ENCODE results near the gene LAMC3.
"Not testable (repeated sequence)": the region's sequence is repeated elsewhere in the genome, so short reads cannot be mapped to it uniquely, and the experiment has no call there.

Gene LAMC3

GRCh38 chr9:131090025-131090787 lies 81.2 kb downstream of the LAMC3 start:
- no peaks in the 10 kb centered on the region for H3K4me1 Mint-ChIP-seq (ENCODE audit: low read depth)
- peaks cover 16% of the 10 kb centered on the region for H3K27me3 Mint-ChIP-seq
- H3K36me3 Mint-ChIP-seq (ENCODE audit: low read depth): no peaks in the 10 kb centered on the region
- H3K9me3 Mint-ChIP-seq: no peaks in the 10 kb centered on the region
- no peak overlapping the region for H3K4me3 Mint-ChIP-seq
- H3K27ac Mint-ChIP-seq: no peak overlapping the region

- H3K9me3 Mint-ChIP-seq: no peaks in the 10 kb centered on the region
Observed at GRCh38 chr9:131091352-131091992, 82.5 kb downstream of the LAMC3 start.

GRCh38 chr9:131092030-131092429 lies 83.1 kb downstream of the LAMC3 start:
- peaks cover 27% of the 10 kb centered on the region for H3K27me3 Mint-ChIP-seq
- no peak overlapping the region for H3K27ac Mint-ChIP-seq
- H3K36me3 Mint-ChIP-seq (ENCODE audit: low read depth): no peaks in the 10 kb centered on the region
- peaks cover 4% of the 10 kb centered on the region for H3K4me1 Mint-ChIP-seq (ENCODE audit: low read depth)
- H3K9me3 Mint-ChIP-seq: no peaks in the 10 kb centered on the region
- no peak overlapping the region for H3K4me3 Mint-ChIP-seq

More at GRCh38 chr9:131091352-131091992, 82.5 kb downstream of the LAMC3 start:
- H3K4me3 Mint-ChIP-seq: no peak overlapping the region
- H3K4me1 Mint-ChIP-seq (ENCODE audit: low read depth): peaks cover 4% of the 10 kb centered on the region
- peaks cover 24% of the 10 kb centered on the region for H3K27me3 Mint-ChIP-seq
- no peak overlapping the region for H3K27ac Mint-ChIP-seq
- no peaks in the 10 kb centered on the region for H3K36me3 Mint-ChIP-seq (ENCODE audit: low read depth)

GRCh38 chr9:131092548-131093440 lies 83.8 kb downstream of the LAMC3 start:
- Mint-ChIP-seq H3K27ac (no peak overlapping the region), H3K4me1 (ENCODE audit: low read depth) (peaks cover 4% of the 10 kb centered on the region), H3K36me3 (ENCODE audit: low read depth) (no peaks in the 10 kb centered on the region), H3K4me3 (no peak overlapping the region), H3K9me3 (no peaks in the 10 kb centered on the region), H3K27me3 (peaks cover 33% of the 10 kb centered on the region)

- Mint-ChIP-seq H3K4me3 (no peak overlapping the region), H3K9me3 (no peaks in the 10 kb centered on the region), H3K27me3 (peaks cover 36% of the 10 kb centered on the region), H3K36me3 (ENCODE audit: low read depth) (no peaks in the 10 kb centered on the region), H3K27ac (no peak overlapping the region), H3K4me1 (ENCODE audit: low read depth) (peaks cover 4% of the 10 kb centered on the region)
Observed at GRCh38 chr9:131094015-131094414, 85.0 kb downstream of the LAMC3 start.

- Mint-ChIP-seq H3K36me3 (ENCODE audit: low read depth) (no peaks in the 10 kb centered on the region), H3K4me1 (ENCODE audit: low read depth) (peaks cover 4% of the 10 kb centered on the region), H3K27me3 (peaks cover 36% of the 10 kb centered on the region), H3K9me3 (no peaks in the 10 kb centered on the region), H3K4me3 (no peak overlapping the region), H3K27ac (no peak overlapping the region)
Observed at GRCh38 chr9:131094622-131095021, 85.6 kb downstream of the LAMC3 start.

- peaks cover 36% of the 10 kb centered on the region for H3K27me3 Mint-ChIP-seq
- no peaks in the 10 kb centered on the region for H3K9me3 Mint-ChIP-seq
- H3K4me3 Mint-ChIP-seq: peak overlapping the region; percentile 64
- no peaks in the 10 kb centered on the region for H3K36me3 Mint-ChIP-seq (ENCODE audit: low read depth)
- H3K27ac Mint-ChIP-seq: no peak overlapping the region
- H3K4me1 Mint-ChIP-seq (ENCODE audit: low read depth): peaks cover 4% of the 10 kb centered on the region
Observed at GRCh38 chr9:131095666-131096268, 86.8 kb downstream of the LAMC3 start.

GRCh38 chr9:131096269-131097125 lies 87.5 kb downstream of the LAMC3 start, which contains the start of gene AIF1L:
Gene AIF1L, plus strand, starts transcription at chr9:131096531. Its CDS starts 99 bp downstream, at chr9:131096630.
- Mint-ChIP-seq H3K4me3 (peak within 1 kb of the TSS; percentile 64), H3K9me3 (no peaks in the 10 kb centered on the region), H3K36me3 (ENCODE audit: low read depth) (no peaks in the 10 kb centered on the region), H3K27me3 (peaks cover 36% of the 10 kb centered on the region), H3K27ac (no peak within 1 kb of the TSS), H3K4me1 (ENCODE audit: low read depth) (peaks cover 4% of the 10 kb centered on the region)

GRCh38 chr9:131097126-131097947 lies 88.4 kb downstream of the LAMC3 start:
- Mint-ChIP-seq H3K4me1 (ENCODE audit: low read depth) (peaks cover 4% of the 10 kb centered on the region), H3K9me3 (no peaks in the 10 kb centered on the region), H3K36me3 (ENCODE audit: low read depth) (no peaks in the 10 kb centered on the region), H3K27ac (no peak overlapping the region), H3K27me3 (peaks cover 36% of the 10 kb centered on the region), H3K4me3 (peak overlapping the region; percentile 49)

- H3K27me3 Mint-ChIP-seq: peaks cover 36% of the 10 kb centered on the region
- H3K9me3 Mint-ChIP-seq: no peaks in the 10 kb centered on the region
Observed at GRCh38 chr9:131097948-131098278, 88.9 kb downstream of the LAMC3 start.

GRCh38 chr9:131098391-131099101 lies 89.6 kb downstream of the LAMC3 start:
- H3K27ac Mint-ChIP-seq: no peak overlapping the region
- H3K36me3 Mint-ChIP-seq (ENCODE audit: low read depth): no peaks in the 10 kb centered on the region
- H3K27me3 Mint-ChIP-seq: peaks cover 36% of the 10 kb centered on the region
- H3K9me3 Mint-ChIP-seq: no peaks in the 10 kb centered on the region
- no peak overlapping the region for H3K4me3 Mint-ChIP-seq
- H3K4me1 Mint-ChIP-seq (ENCODE audit: low read depth): peaks cover 4% of the 10 kb centered on the region

More at GRCh38 chr9:131097948-131098278, 88.9 kb downstream of the LAMC3 start:
- no peak overlapping the region for H3K27ac Mint-ChIP-seq
- no peaks in the 10 kb centered on the region for H3K36me3 Mint-ChIP-seq (ENCODE audit: low read depth)
- H3K4me3 Mint-ChIP-seq: no peak overlapping the region
- peaks cover 4% of the 10 kb centered on the region for H3K4me1 Mint-ChIP-seq (ENCODE audit: low read depth)

- H3K36me3 Mint-ChIP-seq (ENCODE audit: low read depth): no peaks in the 10 kb centered on the region
- H3K4me3 Mint-ChIP-seq: no peak overlapping the region
- no peak overlapping the region for H3K27ac Mint-ChIP-seq
- H3K27me3 Mint-ChIP-seq: peaks cover 31% of the 10 kb centered on the region
- peaks cover 4% of the 10 kb centered on the region for H3K4me1 Mint-ChIP-seq (ENCODE audit: low read depth)
- no peaks in the 10 kb centered on the region for H3K9me3 Mint-ChIP-seq
Observed at GRCh38 chr9:131099102-131099606, 90.2 kb downstream of the LAMC3 start.

GRCh38 chr9:131099845-131100244 lies 90.9 kb downstream of the LAMC3 start:
- not testable (repeated sequence) for H3K27ac Mint-ChIP-seq; H3K4me3 Mint-ChIP-seq; H3K9me3 Mint-ChIP-seq; H3K4me1 Mint-ChIP-seq (ENCODE audit: low read depth); H3K36me3 Mint-ChIP-seq (ENCODE audit: low read depth)
- peaks cover 24% of the 10 kb centered on the region for H3K27me3 Mint-ChIP-seq

Data from stimulated activated naive CD8-positive, alpha-beta T cell treated with anti-CD3 and anti-CD28 coated beads, Interleukin-15, Interleukin-2, amounts not matched to agents 100 ng/mL and 50 ng/mL, for 24 hours (primary cell).